ENCODE data around the gene NSD1.

NSD1 gene

DNA sequence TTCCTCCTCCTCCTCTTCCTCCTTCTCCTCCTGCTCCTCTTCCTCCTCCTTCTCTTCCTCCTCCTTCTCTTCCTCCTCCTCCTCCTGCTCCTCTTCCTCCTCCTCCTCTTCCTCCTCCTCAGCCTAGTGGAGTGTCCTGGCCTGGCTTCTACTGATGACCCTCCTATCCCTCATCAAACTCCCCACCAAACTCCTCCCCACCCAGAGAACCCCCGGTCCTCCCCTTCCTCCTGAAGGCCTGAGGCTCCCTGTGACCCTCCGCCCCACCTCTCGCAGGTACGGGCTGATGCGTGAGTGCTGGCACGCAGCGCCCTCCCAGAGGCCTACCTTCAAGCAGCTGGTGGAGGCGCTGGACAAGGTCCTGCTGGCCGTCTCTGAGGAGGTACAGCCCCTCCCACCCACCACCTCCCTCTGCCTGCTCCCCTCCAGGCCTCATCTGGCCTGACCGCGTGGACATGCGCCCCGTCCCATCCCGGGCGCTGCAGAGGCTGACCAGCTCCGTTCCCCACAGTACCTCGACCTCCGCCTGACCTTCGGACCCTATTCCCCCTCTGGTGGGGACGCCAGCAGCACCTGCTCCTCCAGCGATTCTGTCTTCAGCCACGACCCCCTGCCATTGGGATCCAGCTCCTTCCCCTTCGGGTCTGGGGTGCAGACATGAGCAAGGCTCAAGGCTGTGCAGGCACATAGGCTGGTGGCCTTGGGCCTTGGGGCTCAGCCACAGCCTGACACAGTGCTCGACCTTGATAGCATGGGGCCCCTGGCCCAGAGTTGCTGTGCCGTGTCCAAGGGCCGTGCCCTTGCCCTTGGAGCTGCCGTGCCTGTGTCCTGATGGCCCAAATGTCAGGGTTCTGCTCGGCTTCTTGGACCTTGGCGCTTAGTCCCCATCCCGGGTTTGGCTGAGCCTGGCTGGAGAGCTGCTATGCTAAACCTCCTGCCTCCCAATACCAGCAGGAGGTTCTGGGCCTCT, 36.3 kb upstream of the NSD1 start:
- no peak for DNase-seq

DNA sequence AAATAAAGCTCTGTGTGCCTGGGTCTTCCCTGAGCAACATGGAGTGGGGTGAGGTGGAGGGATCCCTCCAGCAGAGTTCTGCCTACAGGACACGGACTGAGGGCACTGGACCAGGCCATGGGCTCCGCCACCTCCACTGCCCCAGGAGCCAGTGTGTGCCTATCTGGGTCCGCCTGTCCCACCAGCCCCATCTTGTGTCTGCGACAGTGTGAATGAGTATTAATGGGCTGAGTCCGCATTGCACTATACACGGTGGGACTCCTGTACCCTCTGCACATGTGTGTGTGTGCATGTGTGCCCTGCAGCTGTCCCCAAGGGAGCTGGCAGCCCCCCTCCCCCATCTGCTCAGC, 35.5 kb upstream of the NSD1 start:
- no peak for DNase-seq

DNA sequence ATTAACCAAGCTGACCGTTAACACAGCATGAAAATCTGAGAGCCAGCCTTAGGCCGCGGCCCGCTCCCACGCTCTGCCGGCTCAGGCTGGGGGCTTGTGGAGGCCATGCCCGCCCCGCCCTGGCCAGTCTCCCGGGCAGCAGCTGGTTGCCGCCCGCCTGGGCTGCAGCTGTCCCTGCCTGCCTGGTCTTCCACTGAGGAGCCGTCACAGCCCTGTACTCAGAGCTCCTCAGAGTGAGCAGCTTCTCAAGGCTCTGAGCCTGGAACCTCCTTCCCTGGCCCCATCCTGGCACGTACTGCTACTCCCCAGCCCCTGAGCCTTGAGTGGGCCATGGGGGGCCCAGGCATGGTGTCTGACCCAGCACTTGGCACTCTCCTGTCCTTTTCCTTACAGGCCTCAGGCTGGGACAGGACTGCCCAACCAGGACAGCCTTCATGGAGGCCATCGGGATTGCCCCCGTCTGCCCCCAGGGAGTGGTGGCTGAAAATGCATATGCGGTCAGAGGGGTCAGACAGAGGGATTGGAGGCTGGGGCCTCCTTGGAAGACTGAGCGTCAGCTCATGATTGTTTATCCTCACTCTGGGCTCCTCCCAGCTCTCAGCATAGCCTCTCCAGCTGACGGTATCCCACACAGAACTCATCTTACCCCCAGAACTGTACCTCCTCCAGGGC, 35.0 kb upstream of the NSD1 start:
- DNase-seq = no peak

DNA sequence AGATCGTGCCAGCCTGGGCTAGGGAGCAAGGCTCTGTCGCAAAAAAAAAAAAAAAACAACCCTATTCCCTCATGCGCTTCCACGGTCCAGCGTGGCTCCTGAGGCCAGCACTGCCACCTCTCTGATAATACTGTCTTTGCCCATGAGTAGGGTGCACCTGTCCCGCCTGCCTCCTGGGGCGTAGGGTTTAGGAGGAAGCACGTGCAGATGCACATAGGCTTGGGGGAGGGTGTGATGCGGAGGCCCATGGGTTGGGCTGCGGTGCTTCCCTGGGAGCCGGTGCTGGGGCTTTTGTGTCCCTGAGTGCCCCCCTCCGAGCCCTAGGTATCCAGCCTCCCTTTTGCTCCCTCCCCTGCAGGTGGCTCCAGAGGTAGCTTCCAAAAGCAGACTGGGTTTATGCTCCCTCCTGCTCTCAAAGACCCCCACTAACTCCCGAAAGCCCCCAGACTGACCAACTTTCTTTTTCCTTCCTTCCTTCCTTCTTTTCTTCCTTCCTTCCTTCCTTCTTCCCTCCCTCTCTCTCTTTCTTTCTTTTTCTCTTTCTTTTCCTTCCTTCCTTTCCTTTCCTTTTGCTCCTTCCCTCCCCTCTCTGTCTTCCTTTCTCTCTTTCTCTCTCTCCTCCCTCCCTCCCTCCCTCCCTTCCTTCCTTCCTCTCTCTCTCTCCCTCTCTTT, 34.0 kb upstream of the NSD1 start:
- DNase-seq = no peak

DNA sequence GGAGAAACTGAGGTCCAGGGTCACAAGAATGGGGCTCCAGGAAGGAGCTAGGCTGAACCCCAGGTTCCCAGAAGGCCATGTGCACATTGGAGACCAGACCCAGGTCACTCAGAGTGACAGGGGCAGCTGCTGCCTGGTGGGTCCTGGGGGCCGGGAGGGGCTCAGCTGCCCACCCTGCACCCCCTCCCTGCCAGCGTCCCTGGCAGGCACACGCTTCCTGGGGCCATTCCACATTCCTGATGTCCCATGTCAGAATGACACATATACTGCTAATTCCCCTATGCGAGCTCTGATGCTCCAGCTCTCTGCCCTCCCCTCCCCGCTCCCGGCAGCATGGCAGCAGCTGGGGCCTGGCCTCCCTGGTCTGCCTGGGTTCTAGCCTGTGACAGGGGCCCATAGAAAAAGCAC, 32.9 kb upstream of the NSD1 start:
- no peak for DNase-seq

DNA sequence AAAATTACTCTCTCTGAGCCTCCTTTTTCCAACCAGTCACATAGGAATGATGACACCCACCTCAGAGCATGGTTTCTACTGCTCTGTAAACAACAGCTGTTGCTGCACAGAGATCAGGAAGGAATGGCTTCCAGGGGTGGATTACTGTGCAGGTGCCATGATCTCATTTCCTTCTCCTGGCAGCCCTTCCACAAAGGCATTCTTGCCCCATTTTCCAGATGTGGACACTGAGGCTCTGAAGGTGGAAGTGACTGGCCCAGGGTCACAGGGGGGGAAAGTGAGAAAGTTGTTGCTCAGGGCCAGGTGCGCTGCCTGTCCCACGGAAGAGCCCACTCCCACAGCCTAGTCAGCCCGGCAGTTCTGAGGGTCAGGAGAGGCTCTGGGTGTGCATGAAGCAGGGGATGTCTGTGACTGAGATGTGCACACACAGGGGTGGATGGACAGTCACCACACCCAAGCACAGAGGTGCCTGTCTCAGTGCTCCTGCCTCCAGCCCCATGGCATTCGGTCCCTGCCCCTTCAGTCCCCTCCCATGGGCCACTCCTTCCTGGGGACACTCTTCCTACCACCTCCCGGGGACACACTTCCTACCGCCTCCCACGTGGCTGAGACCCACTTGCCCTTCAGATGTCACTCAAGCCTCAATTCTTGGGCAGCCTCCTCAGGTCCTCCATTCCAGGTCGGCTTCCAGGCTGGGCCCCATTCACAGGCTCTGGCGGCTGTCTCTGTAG, 29.9 kb upstream of the NSD1 start:
- DNase-seq = no peak

DNA sequence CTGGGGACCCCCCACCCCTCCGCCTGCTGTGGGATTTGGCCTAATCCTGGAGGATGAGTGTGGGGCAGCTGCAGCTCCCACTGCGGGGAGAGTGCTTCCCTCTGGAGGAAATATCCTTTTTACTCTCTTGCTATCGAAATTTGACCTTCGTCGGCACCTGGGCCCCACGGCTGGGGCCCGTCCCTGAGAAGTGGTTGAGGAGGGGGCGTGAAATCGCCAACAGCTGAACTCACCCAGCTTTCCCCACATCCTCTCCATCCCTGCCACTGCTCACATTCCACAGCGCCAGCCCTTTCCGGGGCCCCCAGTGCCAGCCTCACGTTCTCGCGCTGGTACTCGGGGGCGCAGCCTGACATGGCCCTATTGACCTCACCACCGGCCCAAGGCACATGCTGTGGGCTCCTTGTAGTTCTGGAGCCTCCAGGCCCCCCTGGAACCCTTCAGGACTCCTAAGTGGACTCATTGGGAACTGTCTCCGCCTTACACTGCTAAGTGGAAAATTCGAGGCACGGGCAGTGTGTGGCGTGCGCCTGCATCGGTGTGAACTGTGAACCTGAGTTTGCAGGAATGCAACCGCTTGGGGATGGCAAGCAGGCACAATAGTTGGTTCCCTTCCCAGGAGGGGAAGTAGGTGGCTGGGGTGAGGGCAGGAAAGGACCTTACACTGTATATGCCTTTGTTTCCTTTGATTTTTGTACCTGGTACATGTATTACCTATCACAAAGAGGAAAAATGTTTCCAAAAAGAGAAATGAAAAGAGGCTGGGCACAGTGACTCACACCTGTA, 27.7 kb upstream of the NSD1 start:
- DNase-seq = no peak

DNA sequence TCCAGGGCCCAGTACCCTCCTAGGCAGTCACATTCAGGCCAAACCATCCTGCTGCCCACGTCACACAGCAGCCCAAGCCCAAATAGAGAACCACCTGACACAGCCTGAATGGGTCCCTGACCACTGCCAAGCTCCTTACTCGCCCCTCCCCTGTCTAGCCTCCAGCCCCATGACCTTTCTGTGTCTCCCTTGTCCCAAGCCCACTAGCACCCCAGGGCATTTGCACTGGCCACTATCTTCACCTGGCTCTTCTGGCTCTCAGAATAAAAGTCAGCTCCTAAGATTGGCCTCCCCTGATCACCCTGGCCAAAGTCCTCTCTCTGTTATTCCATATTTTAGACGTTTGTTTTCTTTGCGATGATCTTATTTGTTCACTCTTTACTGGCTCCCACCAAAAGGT, 26.4 kb upstream of the NSD1 start:
- no peak for DNase-seq

DNA sequence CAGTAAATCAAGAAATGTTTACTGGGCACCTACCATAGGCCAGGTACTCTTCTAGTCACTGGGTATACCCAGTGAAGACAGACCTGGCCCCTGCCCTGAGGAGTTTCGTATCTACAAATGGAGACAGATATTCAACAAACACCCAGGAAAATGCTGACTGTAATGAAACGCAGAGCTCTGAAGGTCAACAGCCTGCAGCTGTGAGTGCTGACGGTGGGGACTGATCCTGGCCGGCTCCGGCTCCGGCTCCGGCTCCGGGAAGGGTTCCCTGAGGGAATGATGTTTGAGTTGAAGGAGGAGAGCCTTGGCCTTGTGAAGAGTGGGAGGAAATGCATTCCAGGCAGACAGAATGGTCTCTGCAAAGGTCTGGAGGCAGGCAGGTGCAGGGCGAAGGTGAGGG, 23.8 kb upstream of the NSD1 start:
- DNase-seq = no peak

DNA sequence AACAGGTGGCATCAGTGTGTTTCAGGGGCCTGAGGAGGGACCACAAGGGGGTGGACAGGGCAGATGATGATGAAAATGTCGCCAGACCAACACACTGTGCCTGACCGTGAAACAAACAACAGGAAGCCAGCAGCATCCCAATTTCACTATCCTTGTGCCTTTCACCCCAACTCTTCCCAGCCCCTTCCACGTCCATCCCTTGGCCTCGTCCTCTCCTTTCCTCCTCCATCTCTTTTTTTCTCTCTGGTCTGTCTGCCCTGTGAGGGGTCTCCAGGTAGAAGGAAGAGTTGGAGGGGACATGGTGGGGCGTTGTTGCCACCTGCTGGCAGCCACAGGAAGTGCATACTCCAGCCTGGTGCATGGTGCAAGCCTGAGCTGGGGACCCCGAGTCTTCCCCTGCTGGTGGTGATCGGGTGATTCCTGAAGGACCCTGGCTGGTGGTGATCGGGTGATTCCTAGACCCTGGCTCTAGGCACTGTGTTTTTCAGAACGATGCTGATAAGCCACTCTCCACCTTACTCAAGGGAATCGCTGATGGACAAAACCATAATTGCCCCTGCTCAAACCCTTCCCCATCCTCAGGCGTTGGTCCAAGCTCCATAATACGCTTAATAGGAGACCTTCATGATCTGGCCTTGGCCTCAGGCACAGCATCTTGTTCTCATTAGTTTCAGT, 21.7 kb upstream of the NSD1 start:
- DNase-seq = peak; percentile 61

DNA sequence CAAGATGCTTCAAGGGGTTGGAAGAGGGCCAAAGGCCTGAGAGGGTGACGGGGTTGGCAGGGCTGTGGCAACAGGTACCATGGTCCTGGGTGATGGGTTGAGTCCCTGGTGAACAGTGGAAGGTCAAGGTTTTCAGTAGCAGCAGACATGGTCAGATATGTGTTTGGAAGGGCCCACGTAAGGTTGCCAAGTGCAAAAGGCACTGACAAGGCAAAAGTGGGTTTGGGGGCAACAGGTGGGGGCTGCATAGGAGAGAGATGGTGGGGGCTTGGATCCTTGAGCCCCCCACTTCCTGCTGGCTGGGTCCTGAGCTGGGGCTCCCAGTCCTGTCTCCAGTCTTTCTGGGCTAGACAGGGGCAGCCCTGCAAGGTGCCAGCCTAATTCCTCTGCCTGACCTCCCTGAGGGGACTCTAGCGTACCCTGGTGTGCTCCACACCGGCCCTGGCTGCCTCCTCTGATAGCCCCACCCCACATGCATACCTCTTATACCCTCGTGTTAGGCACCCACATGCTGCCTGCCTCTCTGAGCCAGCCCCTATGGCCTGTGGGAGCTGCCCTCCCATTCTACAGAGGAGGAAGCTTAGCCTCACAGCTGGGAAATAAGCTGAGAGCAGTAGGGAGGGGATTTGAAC, 20.9 kb upstream of the NSD1 start:
- DNase-seq = no peak

DNA sequence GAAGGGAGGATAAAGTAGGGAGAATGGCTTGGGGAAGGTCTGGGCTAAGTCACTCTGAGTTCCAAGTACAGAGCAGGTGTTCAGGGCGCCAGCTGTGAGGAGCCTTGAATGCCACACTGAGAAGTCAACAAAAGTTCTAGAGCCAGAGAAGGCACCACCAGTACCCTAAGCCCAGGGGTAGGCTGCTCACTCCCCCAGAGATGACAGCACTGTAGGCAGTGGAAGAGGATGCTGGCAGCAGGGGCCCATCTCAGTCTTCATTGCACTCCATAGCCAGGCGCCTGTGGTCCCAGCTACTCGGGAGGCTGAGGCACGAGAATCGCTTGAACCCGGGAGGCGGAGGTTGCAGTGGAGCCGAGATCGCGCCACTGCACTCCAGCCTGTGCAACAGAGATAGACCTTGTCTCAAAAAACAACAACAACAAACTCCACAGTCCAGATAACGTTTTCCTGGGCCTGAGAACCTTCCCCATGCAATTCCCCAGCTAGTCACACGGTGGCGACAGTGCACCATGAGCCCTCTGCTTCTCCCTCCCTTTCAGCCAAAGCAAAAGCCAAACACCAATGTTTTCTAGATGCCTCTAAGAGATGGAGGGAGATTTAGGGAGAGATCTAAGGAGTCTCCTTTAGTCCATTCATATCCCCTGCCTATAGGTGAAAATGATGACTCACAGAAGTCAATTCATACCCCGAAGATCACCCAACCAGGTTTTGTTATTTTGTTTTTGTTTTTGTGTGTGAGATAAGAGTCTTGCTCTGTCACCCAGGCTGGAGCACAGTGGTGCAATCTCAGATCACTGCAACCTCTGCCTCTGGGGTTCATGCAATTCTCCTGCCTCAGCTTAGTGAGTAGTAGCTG, 19.8 kb upstream of the NSD1 start:
- peak; percentile 75 for DNase-seq

DNA sequence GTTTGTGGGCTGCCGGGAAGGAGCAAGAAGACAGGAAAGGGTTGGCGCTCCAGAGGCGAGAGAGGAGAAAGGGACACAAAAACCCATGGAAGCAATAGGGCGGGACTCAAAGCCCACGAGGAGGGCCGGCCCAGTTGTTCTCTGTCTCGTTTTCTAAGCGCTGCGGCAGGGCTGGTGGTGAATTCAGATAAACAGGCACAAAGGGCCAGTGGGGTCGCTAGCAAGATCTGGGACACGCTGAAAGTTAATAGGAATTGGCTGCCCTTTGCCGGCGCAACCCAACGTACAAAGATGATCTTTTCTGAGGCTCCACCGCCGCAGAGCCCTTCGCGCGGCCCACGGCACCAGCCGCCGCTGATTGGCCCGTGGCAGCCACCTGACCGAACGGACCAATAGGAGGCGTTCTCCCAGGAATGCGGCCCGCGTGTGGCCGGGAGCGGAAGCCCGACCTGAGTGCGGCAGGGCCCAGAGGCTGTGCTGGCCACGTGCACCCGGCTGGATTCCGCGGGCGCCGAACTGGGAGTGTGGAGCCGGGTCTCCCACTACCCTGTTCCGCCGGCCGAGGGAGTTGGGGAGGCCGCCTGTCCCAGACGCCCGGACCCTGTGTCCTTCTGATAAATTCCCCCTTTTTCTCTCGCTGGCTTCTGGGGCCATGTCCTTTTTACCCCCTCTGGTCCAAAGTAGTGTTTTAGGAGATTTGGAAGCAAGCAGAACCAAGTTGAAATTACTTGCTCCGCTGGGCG, 16.8 kb upstream of the NSD1 start:
- DNase-seq = peak; percentile 90

DNA sequence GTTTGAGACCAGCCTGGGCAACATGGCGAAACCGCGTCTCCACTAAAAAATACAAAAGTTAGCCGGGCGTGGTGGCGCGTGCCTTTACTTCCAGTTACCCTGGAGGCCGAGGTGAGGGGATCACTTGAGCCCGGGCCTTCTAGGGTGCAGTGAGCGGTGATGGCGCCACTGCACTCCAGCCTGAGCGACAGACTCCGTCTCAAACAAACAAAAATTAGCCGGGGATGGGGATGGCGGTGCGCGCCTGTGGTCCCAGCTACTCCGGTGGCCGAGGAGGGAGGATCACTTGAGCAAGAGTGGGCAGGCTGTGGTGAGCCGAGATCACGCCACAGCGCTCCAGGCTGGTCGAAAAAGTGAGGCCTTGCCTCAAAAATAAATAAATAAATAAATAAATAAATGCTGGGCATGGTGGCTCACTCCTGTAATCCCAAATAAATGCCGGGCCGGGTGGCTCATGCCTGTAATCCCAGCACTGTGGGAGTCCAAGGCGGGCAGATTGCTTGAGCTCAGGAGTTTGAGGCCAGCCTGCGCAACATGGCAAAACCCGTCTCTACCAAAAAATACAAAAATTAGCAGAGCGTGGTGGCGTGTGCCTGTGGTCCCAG, 16.0 kb upstream of the NSD1 start:
- no peak for DNase-seq

DNA sequence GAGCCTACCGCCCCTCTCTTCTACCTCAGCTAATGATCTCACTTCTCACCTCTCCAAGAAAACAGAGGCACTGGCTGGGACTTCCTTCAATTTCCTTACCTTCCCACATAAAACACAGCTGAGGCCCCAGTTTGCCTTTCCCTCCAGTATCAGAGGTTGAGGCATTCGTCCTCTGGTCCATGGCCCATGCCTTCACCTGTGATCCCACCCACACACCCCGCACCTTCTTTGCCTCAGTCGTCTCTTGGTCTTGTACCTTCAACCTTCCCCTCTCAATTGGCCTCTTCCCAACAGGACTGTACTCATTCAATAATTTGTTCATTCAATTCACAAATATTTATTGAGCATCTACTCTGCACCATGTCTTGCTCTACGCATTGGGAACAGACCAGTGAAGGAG, 11.0 kb upstream of the NSD1 start:
- DNase-seq = no peak

DNA sequence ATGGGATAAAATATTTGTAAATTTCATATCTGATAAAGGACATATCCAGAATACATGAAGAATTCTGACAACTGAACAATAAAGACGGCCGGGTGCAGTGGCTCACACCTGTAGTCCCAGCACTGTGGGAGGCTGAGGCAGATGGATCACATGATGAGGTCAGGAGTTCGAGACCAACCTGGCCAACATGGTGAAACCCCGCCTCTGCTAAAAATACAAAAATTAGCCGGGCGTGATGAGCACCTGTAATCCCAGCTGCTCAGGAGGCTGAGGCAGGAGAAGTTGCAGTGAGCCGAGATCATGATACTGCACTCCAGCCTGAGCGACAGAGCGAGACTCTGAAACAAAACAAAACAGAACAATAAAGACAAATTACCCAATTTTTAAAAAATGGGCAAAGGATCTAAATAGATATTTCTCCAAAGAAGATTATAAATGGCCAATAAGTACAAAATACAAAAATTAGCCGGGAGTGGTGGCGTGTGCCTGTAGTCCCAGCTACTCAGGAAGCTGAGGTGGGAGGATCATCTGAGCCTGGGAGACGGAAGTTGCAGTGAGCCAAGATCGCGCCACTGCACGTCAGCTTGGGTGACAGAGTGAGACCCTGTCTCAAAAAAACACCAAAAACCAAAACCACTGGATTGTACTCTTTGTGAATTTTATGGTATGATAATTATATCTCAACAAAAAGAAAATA, 9.6 kb upstream of the NSD1 start:
- no peak for DNase-seq

DNA sequence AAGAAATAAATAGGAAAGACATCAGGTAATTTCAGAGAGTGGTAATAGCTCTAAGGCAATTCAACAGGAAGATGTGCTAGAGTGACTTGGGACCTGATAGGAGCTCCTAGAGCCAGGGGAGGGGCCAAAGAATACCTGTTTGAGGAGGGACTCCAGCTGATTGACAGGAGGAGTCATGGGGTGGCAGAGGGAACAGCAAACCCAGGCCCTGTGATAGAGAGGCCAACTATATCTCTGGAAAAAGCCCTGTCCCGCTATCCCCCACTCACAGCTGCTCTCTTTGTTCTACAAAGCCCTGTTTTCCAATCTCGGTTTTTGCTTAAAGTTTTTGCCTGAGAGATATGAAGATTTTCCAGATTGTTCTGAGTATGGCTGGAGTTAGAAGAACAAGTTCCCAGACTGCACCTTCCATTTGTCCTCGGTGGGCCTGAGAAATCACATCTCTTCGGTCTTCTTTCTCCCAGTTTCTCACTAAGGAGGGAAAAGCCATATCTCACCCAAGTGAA, 9.0 kb upstream of the NSD1 start:
- DNase-seq = no peak

DNA sequence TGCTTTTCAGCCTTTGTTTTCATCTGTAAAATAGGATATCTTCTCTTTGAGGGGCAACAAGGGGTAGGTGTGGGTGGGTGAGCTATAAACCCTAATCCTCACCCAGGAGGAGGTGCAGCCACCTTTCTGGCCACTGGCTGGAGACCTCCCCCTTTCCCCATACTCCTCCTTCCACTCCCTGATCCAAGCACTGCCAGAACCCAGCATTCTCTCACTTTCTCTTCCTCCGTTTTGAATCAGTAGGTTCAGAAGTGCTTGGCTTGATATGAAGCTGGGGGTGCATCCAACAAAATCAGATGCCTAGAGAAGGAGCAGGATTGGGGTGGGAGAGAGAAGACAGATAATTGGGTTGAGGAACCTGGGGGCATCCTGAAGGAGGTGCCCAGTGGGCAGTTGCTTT, 6.8 kb upstream of the NSD1 start:
- no peak for DNase-seq
